NCI-H128 (cell line): Measurements from ENCODE around the gene IGSF9.

Source experiments
- DNase-seq: peaks from one replicate; lab custom pipeline; 2025; ENCODE audit not compliant: unreplicated experiment; lab: John Stamatoyannopoulos, UW

Gene IGSF9

GRCh38 chr1:159933347-159933746 lies 12.1 kb downstream of the IGSF9 start:
- DNase-seq = no peak

GRCh38 chr1:159932296-159933285 lies 12.8 kb downstream of the IGSF9 start:
- DNase-seq = no peak

- DNase-seq = no peak
Observed at GRCh38 chr1:159931795-159932173, 13.6 kb downstream of the IGSF9 start.

- no peak for DNase-seq
Observed at GRCh38 chr1:159931101-159931794, 14.2 kb downstream of the IGSF9 start.

- DNase-seq = no peak
Observed at GRCh38 chr1:159930634-159931033, 14.8 kb downstream of the IGSF9 start.

GRCh38 chr1:159930216-159930615 lies 15.2 kb downstream of the IGSF9 start:
- DNase-seq = no peak

GRCh38 chr1:159929155-159930051 lies 16.0 kb downstream of the IGSF9 start:
- no peak for DNase-seq

- DNase-seq = no peak
Observed at GRCh38 chr1:159928491-159929050, 16.8 kb downstream of the IGSF9 start.

- no peak for DNase-seq
Observed at GRCh38 chr1:159927849-159928431, 17.5 kb downstream of the IGSF9 start.

GRCh38 chr1:159927211-159927848 lies 18.1 kb downstream of the IGSF9 start:
- no peak for DNase-seq

GRCh38 chr1:159925719-159926078 lies 19.7 kb downstream of the IGSF9 start:
- no peak for DNase-seq

- peak; percentile 41 for DNase-seq
Observed at GRCh38 chr1:159924791-159925718, 20.4 kb downstream of the IGSF9 start, which contains the start of gene TAGLN2. Gene TAGLN2 (minus strand): TSS chr1:159925507. CDS start chr1:159920509, 4,998 bp downstream.

GRCh38 chr1:159924025-159924790 lies 21.2 kb downstream of the IGSF9 start:
- DNase-seq = no peak

GRCh38 chr1:159923203-159924024 lies 22.0 kb downstream of the IGSF9 start:
- DNase-seq = no peak

GRCh38 chr1:159922511-159923202 lies 22.8 kb downstream of the IGSF9 start:
- DNase-seq = no peak

GRCh38 chr1:159921700-159922504 lies 23.5 kb downstream of the IGSF9 start:
- DNase-seq = no peak
